ENCODE measurements around the gene RAPGEF1. TPM values are rescaled to one million over a fixed set of nuclear protein-coding genes. Genes with fewer than 3 reads are reported as not detected.
A peak's percentile ranks its signal among the peaks of the same experiment; 100 is the strongest.

Gene RAPGEF1
- total and polyA plus RNA-seq, 8 donors, result 17.1 to 62.6 (median 44.8) TPM

GRCh38 chr9:131772940-131773339 is 33.1 kb upstream of the RAPGEF1 start:
- intact Hi-C loops (cut with DNase I), result loop anchor here in 1 of 3 donors (10.0 kb wide), 1 partner anchor 402 kb away; no protein-coding TSS in a partner anchor
- ATAC-seq (no peak), FAIRE-seq (no peak)

DNA sequence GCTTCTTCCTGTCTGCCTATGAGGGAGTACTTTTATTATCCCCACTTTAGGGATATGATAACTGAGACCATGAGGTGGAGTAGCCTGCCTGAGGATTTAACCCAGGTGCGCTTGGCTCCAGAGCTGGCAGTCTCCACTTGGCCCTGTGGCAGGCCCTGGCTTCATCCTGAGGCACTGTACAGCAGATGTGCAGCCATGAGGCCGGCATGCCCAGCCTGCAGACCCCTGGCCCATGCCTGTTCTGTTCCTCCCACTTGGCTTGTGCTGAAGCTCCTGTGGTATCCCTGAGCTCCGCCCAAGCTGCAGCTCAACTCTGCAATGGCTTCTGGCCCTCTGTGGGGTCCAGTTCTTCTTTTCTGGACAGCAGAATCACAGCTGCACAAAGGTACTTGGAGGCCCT is 31.8 kb upstream of the RAPGEF1 start:
- H3K4me3 ChIP-seq, result no peak overlapping the region
- WGBS, 2 donors, result 51 to 68% methylated on average over 3 of the region's 3 CpGs
- DNase-seq (no peak), ATAC-seq (no peak), FAIRE-seq (no peak)
- no peaks in the 10 kb centered on the region for H3K4me1 ChIP-seq
- TF ChIP-seq, protein P1, sequence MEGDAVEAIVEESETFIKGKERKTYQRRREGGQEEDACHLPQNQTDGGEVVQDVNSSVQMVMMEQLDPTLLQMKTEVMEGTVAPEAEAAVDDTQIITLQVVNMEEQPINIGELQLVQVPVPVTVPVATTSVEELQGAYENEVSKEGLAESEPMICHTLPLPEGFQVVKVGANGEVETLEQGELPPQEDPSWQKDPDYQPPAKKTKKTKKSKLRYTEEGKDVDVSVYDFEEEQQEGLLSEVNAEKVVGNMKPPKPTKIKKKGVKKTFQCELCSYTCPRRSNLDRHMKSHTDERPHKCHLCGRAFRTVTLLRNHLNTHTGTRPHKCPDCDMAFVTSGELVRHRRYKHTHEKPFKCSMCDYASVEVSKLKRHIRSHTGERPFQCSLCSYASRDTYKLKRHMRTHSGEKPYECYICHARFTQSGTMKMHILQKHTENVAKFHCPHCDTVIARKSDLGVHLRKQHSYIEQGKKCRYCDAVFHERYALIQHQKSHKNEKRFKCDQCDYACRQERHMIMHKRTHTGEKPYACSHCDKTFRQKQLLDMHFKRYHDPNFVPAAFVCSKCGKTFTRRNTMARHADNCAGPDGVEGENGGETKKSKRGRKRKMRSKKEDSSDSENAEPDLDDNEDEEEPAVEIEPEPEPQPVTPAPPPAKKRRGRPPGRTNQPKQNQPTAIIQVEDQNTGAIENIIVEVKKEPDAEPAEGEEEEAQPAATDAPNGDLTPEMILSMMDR (IDR thresholded peaks at IDR 0.05), result no peak
- H3K9me3 ChIP-seq, result no peaks in the 10 kb centered on the region
- intact Hi-C loops (cut with DNase I), result loop anchor here in 1 of 3 donors (10.0 kb wide), 1 partner anchor 403 kb away; no protein-coding TSS in a partner anchor
- no peak overlapping the region for H3K27ac ChIP-seq
- no peaks in the 10 kb centered on the region for H3K36me3 ChIP-seq
- H3K27me3 ChIP-seq, result no peaks in the 10 kb centered on the region

More at GRCh38 chr9:131772940-131773339, 33.1 kb upstream of the RAPGEF1 start:
- Histone ChIP-seq H3K27me3 (no peaks in the 10 kb centered on the region), H3K9me3 (no peaks in the 10 kb centered on the region), H3K4me1 (no peaks in the 10 kb centered on the region), H3K4me3 (no peak overlapping the region), H3K36me3 (no peaks in the 10 kb centered on the region), H3K27ac (no peak overlapping the region)
- TF ChIP-seq, protein P1 (IDR thresholded peaks at IDR 0.05), result no peak
- WGBS, 2 donors, result 46 to 62% methylated on average over 3 of the region's 3 CpGs
- no peak for DNase-seq

- intact Hi-C loops (cut with DNase I), result loop anchor here in 1 of 3 donors (10.0 kb wide), 1 partner anchor 495 kb away; no protein-coding TSS in a partner anchor
- Histone ChIP-seq H3K4me3 (no peak overlapping the region), H3K9me3 (no peaks in the 10 kb centered on the region), H3K27me3 (no peaks in the 10 kb centered on the region), H3K27ac (no peak overlapping the region), H3K36me3 (no peaks in the 10 kb centered on the region), H3K4me1 (no peaks in the 10 kb centered on the region)
- no peak for DNase-seq
- no peak for ATAC-seq
- TF ChIP-seq, protein P1 (IDR thresholded peaks at IDR 0.05), result no peak
- WGBS, 2 donors, result 36 to 41% methylated on average over 3 of the region's 3 CpGs
- no peak for FAIRE-seq
Measured at GRCh38 chr9:131769361-131769760, 29.5 kb upstream of the RAPGEF1 start.

GRCh38 chr9:131764568-131764967 is 24.7 kb upstream of the RAPGEF1 start:
- Histone ChIP-seq H3K36me3 (no peaks in the 10 kb centered on the region), H3K27me3 (no peaks in the 10 kb centered on the region), H3K27ac (no peak overlapping the region), H3K4me1 (no peaks in the 10 kb centered on the region), H3K9me3 (no peaks in the 10 kb centered on the region), H3K4me3 (no peak overlapping the region)
- FAIRE-seq, result no peak
- WGBS, 2 donors, result 77 to 78% methylated on average over 2 of the region's 2 CpGs
- no peak for DNase-seq
- TF ChIP-seq, protein P1 (IDR thresholded peaks at IDR 0.05), result no peak
- no peak for ATAC-seq
- intact Hi-C loops (cut with DNase I), result loop anchor here (5.0 to 10.0 kb wide), 3 partner anchors 473 to 500 kb away; no protein-coding TSS in a partner anchor

GRCh38 chr9:131762356-131762932 is 22.6 kb upstream of the RAPGEF1 start:
- H3K4me1 ChIP-seq, result no peaks in the 10 kb centered on the region
- H3K36me3 ChIP-seq, result no peaks in the 10 kb centered on the region
- peak; percentile 94 to 99 (median 97) for ATAC-seq
- H3K27ac ChIP-seq, result no peak overlapping the region
- DNase-seq, result peak; percentile 34 to 94 (median 82)
- no peak overlapping the region for H3K4me3 ChIP-seq
- H3K9me3 ChIP-seq, result no peaks in the 10 kb centered on the region
- FAIRE-seq, result no peak
- intact Hi-C loops (cut with DNase I), result loop anchor here (5.0 to 10.0 kb wide), 3 partner anchors 475 to 502 kb away; no protein-coding TSS in a partner anchor
- TF ChIP-seq, protein P1 (IDR thresholded peaks at IDR 0.05), result peak; percentile 85 to 95 (median 94)
- no peaks in the 10 kb centered on the region for H3K27me3 ChIP-seq
- WGBS, 2 donors, result 10 to 13% methylated on average over 28 to 38 of the region's 38 CpGs
